ENCODE measurements around the gene TBX1.

TBX1 gene

GRCh38 chr22:19716041-19716828 is 44.3 kb upstream of the TBX1 start:
- no peaks in the 10 kb centered on the region for H3K27me3 ChIP-seq (replicated peaks)
- no peak overlapping the region for H3K4me3 ChIP-seq (ENCODE audit: low read depth, low read length)
- TF ChIP-seq CTCF (IDR thresholded peaks at IDR 0.05; ENCODE audit: low read depth, low read length, missing control alignments) = no peak
- in situ Hi-C loops (cut with HindIII; ENCODE audit: low pct_ligation_motif_present, low sequenced_read_pairs) = no loop called here
- no peak overlapping the region for H3K27ac ChIP-seq
- H3K36me3 ChIP-seq (replicated peaks) = peaks cover 2% of the 10 kb centered on the region
- DNase-seq = no peak

GRCh38 chr22:19716829-19717105 is 43.8 kb upstream of the TBX1 start:
- Histone ChIP-seq H3K27me3 (replicated peaks) (no peaks in the 10 kb centered on the region), H3K27ac (no peak overlapping the region), H3K36me3 (replicated peaks) (peaks cover 7% of the 10 kb centered on the region), H3K4me3 (ENCODE audit: low read depth, low read length) (no peak overlapping the region)
- TF ChIP-seq CTCF (IDR thresholded peaks at IDR 0.05; ENCODE audit: low read depth, low read length, missing control alignments) = no peak
- no peak for DNase-seq
- in situ Hi-C loops (cut with HindIII; ENCODE audit: low pct_ligation_motif_present, low sequenced_read_pairs) = no loop called here

- no peak overlapping the region for H3K27ac ChIP-seq
- DNase-seq = no peak
- no peak for TF ChIP-seq CTCF (IDR thresholded peaks at IDR 0.05; ENCODE audit: low read depth, low read length, missing control alignments)
- no peak overlapping the region for H3K4me3 ChIP-seq (ENCODE audit: low read depth, low read length)
- H3K27me3 ChIP-seq (replicated peaks) = no peaks in the 10 kb centered on the region
- peaks cover 11% of the 10 kb centered on the region for H3K36me3 ChIP-seq (replicated peaks)
- in situ Hi-C loops (cut with HindIII; ENCODE audit: low pct_ligation_motif_present, low sequenced_read_pairs) = no loop called here
Observed at GRCh38 chr22:19717181-19717580, 43.4 kb upstream of the TBX1 start.

DNA sequence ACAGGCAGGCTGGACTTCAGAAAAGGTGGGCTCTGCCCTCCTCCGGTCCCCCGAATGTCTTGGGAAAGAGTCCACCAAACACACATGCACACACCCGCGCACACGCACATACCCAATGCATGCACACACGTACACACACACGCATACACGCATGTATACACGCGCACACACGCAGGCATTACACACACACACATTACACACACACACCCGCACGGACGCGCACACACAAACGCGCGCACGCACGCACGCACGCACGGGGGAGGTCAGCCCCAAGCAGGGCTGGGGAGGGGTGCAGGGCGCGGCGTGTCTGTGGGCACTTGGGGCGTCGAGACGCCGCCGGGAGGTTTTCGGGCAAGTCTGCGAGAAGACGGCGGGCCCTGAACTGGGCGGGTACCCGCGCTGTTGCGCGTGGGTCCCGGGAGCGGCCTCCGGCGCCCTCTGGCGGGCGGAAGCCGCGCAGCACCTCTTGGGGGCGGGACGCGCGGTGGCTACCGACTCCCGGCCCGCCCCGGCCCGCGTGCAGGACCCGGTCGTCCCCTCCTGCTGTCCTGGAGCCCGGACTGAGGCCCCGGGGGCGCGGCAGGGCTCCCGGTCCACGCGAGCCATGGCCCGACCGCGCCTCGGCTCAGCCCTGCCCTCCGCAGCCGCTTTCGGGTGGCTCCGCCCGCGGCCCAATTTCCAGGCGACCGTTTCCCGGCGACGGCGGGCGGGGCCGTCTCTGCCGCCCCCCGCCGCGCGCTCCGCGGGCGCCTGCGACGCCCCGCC is 42.7 kb upstream of the TBX1 start:
- peak; percentile 70 for TF ChIP-seq CTCF (IDR thresholded peaks at IDR 0.05; ENCODE audit: low read depth, low read length, missing control alignments)
- peaks cover 18% of the 10 kb centered on the region for H3K36me3 ChIP-seq (replicated peaks)
- in situ Hi-C loops (cut with HindIII; ENCODE audit: low pct_ligation_motif_present, low sequenced_read_pairs) = no loop called here
- DNase-seq = peak; percentile 43
- H3K27ac ChIP-seq = no peak overlapping the region
- H3K4me3 ChIP-seq (ENCODE audit: low read depth, low read length) = peak overlapping the region; percentile 55
- H3K27me3 ChIP-seq (replicated peaks) = no peaks in the 10 kb centered on the region

DNA sequence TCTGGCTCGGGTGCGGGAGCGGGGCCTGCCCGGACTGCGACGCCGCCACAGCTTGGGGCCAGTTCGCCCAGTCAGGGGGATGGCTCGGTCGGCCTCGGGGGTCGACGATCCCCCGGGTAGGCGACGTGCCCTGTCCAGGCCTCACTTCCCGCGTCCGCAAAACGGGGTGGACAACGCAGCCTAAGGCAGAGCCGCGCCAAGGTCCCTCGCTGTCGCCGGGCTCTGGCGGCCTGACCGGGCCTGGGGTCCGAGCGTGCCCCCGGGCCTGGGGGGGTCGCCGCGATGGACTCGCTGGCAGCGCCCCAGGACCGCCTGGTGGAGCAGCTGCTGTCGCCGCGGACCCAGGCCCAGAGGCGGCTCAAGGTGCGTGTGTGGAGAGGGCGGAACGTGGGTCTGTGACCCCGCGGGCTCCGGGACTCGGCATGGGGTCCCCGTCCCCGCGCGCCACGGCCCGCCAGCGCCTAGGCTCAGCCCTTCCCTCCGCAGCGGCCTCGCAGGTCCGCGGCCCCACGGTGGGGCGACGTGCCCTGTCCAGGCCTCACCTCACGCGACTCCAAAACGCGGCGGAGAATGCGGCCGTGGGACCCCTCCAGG is 42.0 kb upstream of the TBX1 start:
- TF ChIP-seq CTCF (IDR thresholded peaks at IDR 0.05; ENCODE audit: low read depth, low read length, missing control alignments) = no peak
- Histone ChIP-seq H3K27ac (no peak overlapping the region), H3K36me3 (replicated peaks) (peaks cover 18% of the 10 kb centered on the region), H3K27me3 (replicated peaks) (no peaks in the 10 kb centered on the region), H3K4me3 (ENCODE audit: low read depth, low read length) (peak overlapping the region; percentile 55)
- DNase-seq = no peak
- in situ Hi-C loops (cut with HindIII; ENCODE audit: low pct_ligation_motif_present, low sequenced_read_pairs) = no loop called here

All from brain microvascular endothelial cell (primary cell).